KMS-11 (cell line): ENCODE data around the gene LGR4.

ENCODE experiments used
- H2AFZ ChIP-seq: fragments of 200-600 bp; sonication (generic); 2 replicates; pipeline ENCODE4 v1.6.1; 2016; ENCODE audit warnings: antibody characterized with exemption, mixed run types, low read depth
- H3K27ac ChIP-seq: fragments of 200-600 bp; sonication (generic); 2 replicates; pipeline ENCODE4 v1.6.1; 2016; ENCODE audit warnings: mild to moderate bottlenecking, mixed run types
- H3K27me3 ChIP-seq: fragments of 200-600 bp; sonication (generic); 2 replicates; pipeline ENCODE4 v1.6.1; 2017; ENCODE audit warnings: mild to moderate bottlenecking, low read depth, mixed run types, moderate library complexity; ENCODE audit not compliant: insufficient read depth
- H3K36me3 ChIP-seq: fragments of 200-600 bp; sonication (generic); 2 replicates; pipeline ENCODE4 v1.6.1; 2017; ENCODE audit warnings: mild to moderate bottlenecking, mixed run types; ENCODE audit not compliant: insufficient read depth
- H3K4me1 ChIP-seq: fragments of 200-600 bp; sonication (generic); 2 replicates; pipeline ENCODE4 v1.6.1; 2016; ENCODE audit warnings: mild to moderate bottlenecking, low read depth, mixed run types; ENCODE audit not compliant: poor library complexity, severe bottlenecking
- H3K4me2 ChIP-seq: fragments of 200-600 bp; sonication (generic); 2 replicates; pipeline ENCODE4 v1.7.0; 2016; ENCODE audit warnings: mild to moderate bottlenecking, mixed run types
- H3K4me3 ChIP-seq: fragments of 200-600 bp; sonication (generic); IDR thresholded peaks from 2 replicates; pipeline ENCODE4 v1.6.1; 2017; ENCODE audit warnings: low read depth, low read length, mixed read lengths; ENCODE audit not compliant: insufficient read depth
- H3K79me2 ChIP-seq: fragments of 200-600 bp; sonication (generic); 2 replicates; pipeline ENCODE4 v1.6.1; 2016; ENCODE audit warnings: low read depth, mixed run types; ENCODE audit not compliant: insufficient read depth
- H3K9ac ChIP-seq: fragments of 200-600 bp; sonication (generic); 2 replicates; pipeline ENCODE4 v1.6.1; 2016; ENCODE audit warnings: mild to moderate bottlenecking, mixed run types
- H4K20me1 ChIP-seq: fragments of 200-600 bp; sonication (generic); 2 replicates; pipeline ENCODE4 v1.6.1; 2016; ENCODE audit warnings: mild to moderate bottlenecking, mixed run types; ENCODE audit not compliant: insufficient read depth
- TF ChIP-seq, protein P1 (sequence below): fragments of 200-600 bp; sonication (generic); conservative IDR thresholded peaks from 2 replicates; pipeline ENCODE4 v1.6.1; 2017; ENCODE audit warnings: low read depth, mild to moderate bottlenecking, antibody characterized with exemption, low read length, moderate library complexity, mixed read lengths

Gene LGR4

DNA sequence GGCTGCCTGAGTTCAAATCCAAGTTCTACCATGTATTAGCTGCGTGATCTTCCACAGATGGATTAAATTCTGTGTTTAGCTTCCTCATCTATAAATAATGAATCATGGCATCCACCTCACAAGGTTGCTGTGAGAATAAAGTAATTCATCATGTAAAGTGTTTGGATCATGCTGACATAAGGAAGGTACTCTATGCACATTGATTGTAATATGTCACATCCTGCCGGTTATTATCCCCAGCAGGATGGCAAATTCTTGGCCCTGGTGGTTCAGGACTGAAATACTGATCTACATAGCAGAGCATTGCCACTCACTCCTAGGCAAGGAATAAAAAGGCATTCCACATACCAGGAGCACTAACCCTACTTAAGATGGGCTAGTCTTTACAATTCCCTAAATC lies 40.8 kb downstream of the LGR4 start:
- Histone ChIP-seq H3K36me3 (no peaks in the 10 kb centered on the region), H3K9ac (no peak overlapping the region), H2AFZ (no peak overlapping the region), H3K27me3 (no peaks in the 10 kb centered on the region), H3K27ac (no peak overlapping the region), H3K4me1 (peaks cover 10% of the 10 kb centered on the region), H4K20me1 (no peaks in the 10 kb centered on the region), H3K79me2 (no peaks in the 10 kb centered on the region), H3K4me3 (no peak overlapping the region), H3K4me2 (no peak overlapping the region)
- TF ChIP-seq, protein P1, sequence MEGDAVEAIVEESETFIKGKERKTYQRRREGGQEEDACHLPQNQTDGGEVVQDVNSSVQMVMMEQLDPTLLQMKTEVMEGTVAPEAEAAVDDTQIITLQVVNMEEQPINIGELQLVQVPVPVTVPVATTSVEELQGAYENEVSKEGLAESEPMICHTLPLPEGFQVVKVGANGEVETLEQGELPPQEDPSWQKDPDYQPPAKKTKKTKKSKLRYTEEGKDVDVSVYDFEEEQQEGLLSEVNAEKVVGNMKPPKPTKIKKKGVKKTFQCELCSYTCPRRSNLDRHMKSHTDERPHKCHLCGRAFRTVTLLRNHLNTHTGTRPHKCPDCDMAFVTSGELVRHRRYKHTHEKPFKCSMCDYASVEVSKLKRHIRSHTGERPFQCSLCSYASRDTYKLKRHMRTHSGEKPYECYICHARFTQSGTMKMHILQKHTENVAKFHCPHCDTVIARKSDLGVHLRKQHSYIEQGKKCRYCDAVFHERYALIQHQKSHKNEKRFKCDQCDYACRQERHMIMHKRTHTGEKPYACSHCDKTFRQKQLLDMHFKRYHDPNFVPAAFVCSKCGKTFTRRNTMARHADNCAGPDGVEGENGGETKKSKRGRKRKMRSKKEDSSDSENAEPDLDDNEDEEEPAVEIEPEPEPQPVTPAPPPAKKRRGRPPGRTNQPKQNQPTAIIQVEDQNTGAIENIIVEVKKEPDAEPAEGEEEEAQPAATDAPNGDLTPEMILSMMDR: no peak

- Histone ChIP-seq H3K27ac (no peak overlapping the region), H3K4me1 (peaks cover 10% of the 10 kb centered on the region), H3K9ac (no peak overlapping the region), H3K4me2 (no peak overlapping the region), H4K20me1 (no peaks in the 10 kb centered on the region), H3K36me3 (no peaks in the 10 kb centered on the region), H3K79me2 (no peaks in the 10 kb centered on the region), H3K27me3 (no peaks in the 10 kb centered on the region), H2AFZ (no peak overlapping the region), H3K4me3 (no peak overlapping the region)
- TF ChIP-seq, protein P1: no peak
Observed at GRCh38 chr11:27429761-27430393, 42.7 kb downstream of the LGR4 start.

GRCh38 chr11:27427183-27427980 lies 45.2 kb downstream of the LGR4 start:
- Histone ChIP-seq H3K9ac (no peak overlapping the region), H3K4me2 (no peak overlapping the region), H3K79me2 (no peaks in the 10 kb centered on the region), H3K4me3 (no peak overlapping the region), H2AFZ (no peak overlapping the region), H3K27me3 (no peaks in the 10 kb centered on the region), H3K36me3 (no peaks in the 10 kb centered on the region), H3K27ac (no peak overlapping the region), H3K4me1 (peaks cover 10% of the 10 kb centered on the region), H4K20me1 (no peaks in the 10 kb centered on the region)
- TF ChIP-seq, protein P1: no peak

- H4K20me1 ChIP-seq: no peaks in the 10 kb centered on the region
- H3K27ac ChIP-seq: no peak overlapping the region
- no peak overlapping the region for H3K9ac ChIP-seq
- no peak overlapping the region for H2AFZ ChIP-seq
- H3K4me3 ChIP-seq: no peak overlapping the region
- no peak overlapping the region for H3K4me2 ChIP-seq
- no peaks in the 10 kb centered on the region for H3K27me3 ChIP-seq
- no peaks in the 10 kb centered on the region for H3K79me2 ChIP-seq
- H3K4me1 ChIP-seq: peaks cover 10% of the 10 kb centered on the region
- H3K36me3 ChIP-seq: no peaks in the 10 kb centered on the region
- TF ChIP-seq, protein P1: no peak
Observed at GRCh38 chr11:27425814-27426213, 46.8 kb downstream of the LGR4 start.
